ENCODE data around the gene ANKRD36.
"Not testable (repeated sequence)": the region's sequence is repeated elsewhere in the genome, so short reads cannot be mapped to it uniquely, and the experiment has no call there.

GRCh38 chr2:97202643-97203250, 89.8 kb downstream of the ANKRD36 start:
- not testable (repeated sequence) for TF ChIP-seq POLR2A, POLR2AphosphoS5 (IDR thresholded peaks at IDR 0.05; ENCODE audit: low read depth, low read length)
